ENCODE results near the gene ACCS.

GRCh38 chr11:44090539-44090938, 24.5 kb downstream of the ACCS start:
- no peak for TF ChIP-seq CTCF (conservative IDR thresholded peaks at IDR 0.05 in 1 of 2, IDR thresholded peaks at IDR 0.05 in 1 of 2; ENCODE audit: extremely low read depth in 1 of 2, insufficient read depth in 1 of 2, low read depth in 1 of 2, low read length in 2 of 2)
- TF ChIP-seq EZH2 (IDR thresholded peaks at IDR 0.05; ENCODE audit: borderline replicate concordance, low read length), result no peak

All from mammary epithelial cell (primary cell).